Measurements from ENCODE around the gene CNOT6.

DNA sequence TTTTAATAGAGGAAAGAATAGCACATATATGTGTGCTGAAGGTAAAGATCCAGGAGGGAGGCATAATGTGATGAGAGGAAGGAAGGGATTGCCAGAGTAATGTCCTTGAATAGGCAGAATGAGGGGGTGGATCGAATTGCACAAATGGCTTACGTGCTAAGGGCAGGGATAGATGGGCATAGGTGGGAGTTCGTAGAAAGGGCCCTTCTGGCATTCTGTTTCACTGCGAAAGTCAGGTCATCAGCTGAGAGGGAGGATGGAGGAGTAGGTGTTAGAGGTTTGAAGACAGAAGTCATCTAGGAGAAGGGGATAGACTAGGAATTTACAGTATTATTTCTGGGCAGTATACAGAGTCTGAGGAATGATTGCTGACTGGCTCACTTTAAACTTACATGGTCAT, 32.1 kb downstream of the CNOT6 start:
- TF ChIP-seq, protein P1, sequence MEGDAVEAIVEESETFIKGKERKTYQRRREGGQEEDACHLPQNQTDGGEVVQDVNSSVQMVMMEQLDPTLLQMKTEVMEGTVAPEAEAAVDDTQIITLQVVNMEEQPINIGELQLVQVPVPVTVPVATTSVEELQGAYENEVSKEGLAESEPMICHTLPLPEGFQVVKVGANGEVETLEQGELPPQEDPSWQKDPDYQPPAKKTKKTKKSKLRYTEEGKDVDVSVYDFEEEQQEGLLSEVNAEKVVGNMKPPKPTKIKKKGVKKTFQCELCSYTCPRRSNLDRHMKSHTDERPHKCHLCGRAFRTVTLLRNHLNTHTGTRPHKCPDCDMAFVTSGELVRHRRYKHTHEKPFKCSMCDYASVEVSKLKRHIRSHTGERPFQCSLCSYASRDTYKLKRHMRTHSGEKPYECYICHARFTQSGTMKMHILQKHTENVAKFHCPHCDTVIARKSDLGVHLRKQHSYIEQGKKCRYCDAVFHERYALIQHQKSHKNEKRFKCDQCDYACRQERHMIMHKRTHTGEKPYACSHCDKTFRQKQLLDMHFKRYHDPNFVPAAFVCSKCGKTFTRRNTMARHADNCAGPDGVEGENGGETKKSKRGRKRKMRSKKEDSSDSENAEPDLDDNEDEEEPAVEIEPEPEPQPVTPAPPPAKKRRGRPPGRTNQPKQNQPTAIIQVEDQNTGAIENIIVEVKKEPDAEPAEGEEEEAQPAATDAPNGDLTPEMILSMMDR (IDR thresholded peaks at IDR 0.05): no peak
- TF ChIP-seq POLR2A (IDR thresholded peaks at IDR 0.05): no peak

All from Peyer's patch (tissue), 4 donors.